Fibroblast of skin of left quadriceps (primary cell): ENCODE measurements around the gene TCEANC2.
"Not testable (repeated sequence)": the region's sequence is repeated elsewhere in the genome, so short reads cannot be mapped to it uniquely, and the experiment has no call there.

Source experiments
- DNase-seq, 2 experiments: peaks; one replicate each; pipeline ENCODE4 v3.0.0-alpha.2; 2013; ENCODE audit warnings: low read depth in 2 of 2

The TCEANC2 gene

GRCh38 chr1:54027848-54028247, 25.6 kb upstream of the TCEANC2 start:
- no peak for DNase-seq

- DNase-seq: no peak
These were observed 24.8 kb upstream of the TCEANC2 start for GRCh38 chr1:54028306-54029251.

GRCh38 chr1:54037476-54037875, 15.9 kb upstream of the TCEANC2 start:
- DNase-seq: no peak

- DNase-seq: no peak
These were observed 11.6 kb upstream of the TCEANC2 start for GRCh38 chr1:54041806-54042205.

GRCh38 chr1:54045496-54045895, 7.9 kb upstream of the TCEANC2 start:
- DNase-seq: no peak

GRCh38 chr1:54046671-54047383, 6.6 kb upstream of the TCEANC2 start:
- peak in 1 of 2 experiments; percentile 9 for DNase-seq

- DNase-seq: no peak
These were observed 5.8 kb upstream of the TCEANC2 start for GRCh38 chr1:54047384-54048305.

GRCh38 chr1:54050435-54050834, 3.0 kb upstream of the TCEANC2 start:
- not testable (repeated sequence) for DNase-seq

GRCh38 chr1:54051933-54052430, 1.4 kb upstream of the TCEANC2 start:
- no peak for DNase-seq

- peak in 1 of 2 experiments; percentile 20 for DNase-seq
These were observed 926 bp upstream of the TCEANC2 start for GRCh38 chr1:54052431-54052933.

- no peak for DNase-seq
These were observed 483 bp downstream of the TCEANC2 start for GRCh38 chr1:54053745-54054437.

GRCh38 chr1:54054438-54054749, 986 bp downstream of the TCEANC2 start:
- no peak for DNase-seq

GRCh38 chr1:54064299-54064698, 10.9 kb downstream of the TCEANC2 start:
- no peak for DNase-seq

- DNase-seq: no peak
These were observed 16.4 kb downstream of the TCEANC2 start for GRCh38 chr1:54069791-54070170.

- DNase-seq: peak in 1 of 2 experiments; percentile 50
These were observed 16.9 kb downstream of the TCEANC2 start for GRCh38 chr1:54070171-54070837.

- no peak for DNase-seq
These were observed 24.0 kb downstream of the TCEANC2 start for GRCh38 chr1:54077359-54077758.

GRCh38 chr1:54080598-54081049, 27.2 kb downstream of the TCEANC2 start:
- no peak for DNase-seq

- DNase-seq: peak; percentile 9
These were observed 28.2 kb downstream of the TCEANC2 start for GRCh38 chr1:54081306-54082270.

GRCh38 chr1:54084794-54085193, 31.4 kb downstream of the TCEANC2 start:
- DNase-seq: no peak
